Karpas-422 (cell line): ENCODE measurements around the gene GCLM. TPM values are rescaled to one million over a fixed set of nuclear protein-coding genes. Genes with fewer than 3 reads are reported as not detected.
A peak's percentile ranks its signal among the peaks of the same experiment; 100 is the strongest.
"Not testable (repeated sequence)": the region's sequence is repeated elsewhere in the genome, so short reads cannot be mapped to it uniquely, and the experiment has no call there.

ENCODE experiments used
- DNase-seq: peaks from one replicate; pipeline ENCODE4 v3.0.0-alpha.2; 2015
- H2AFZ ChIP-seq: fragments of 200-600 bp; sonication (generic); 2 replicates; pipeline ENCODE4 v1.6.1; 2014; ENCODE audit warnings: antibody characterized with exemption, low read length, mixed read lengths
- H3K27ac ChIP-seq: fragments of 200-600 bp; sonication (generic); 2 replicates; pipeline ENCODE4 v1.5.1; 2014; ENCODE audit warnings: mild to moderate bottlenecking, low read length, moderate library complexity
- H3K27me3 ChIP-seq: fragments of 200-600 bp; sonication (generic); 2 replicates; pipeline ENCODE4 v1.6.1; 2014; ENCODE audit warnings: low read length, mixed read lengths
- H3K36me3 ChIP-seq: fragments of 200-600 bp; sonication (generic); 2 replicates; pipeline ENCODE4 v1.6.1; 2014; ENCODE audit warnings: low read length, mixed read lengths; ENCODE audit not compliant: insufficient read depth
- H3K4me1 ChIP-seq: fragments of 200-600 bp; sonication (generic); 2 replicates; pipeline ENCODE4 v1.6.1; 2014; ENCODE audit warnings: mild to moderate bottlenecking, low read length, mixed read lengths
- H3K4me2 ChIP-seq: fragments of 200-600 bp; sonication (generic); 2 replicates; pipeline ENCODE4 v1.6.1; 2014; ENCODE audit warnings: low read length, low read depth, mild to moderate bottlenecking; ENCODE audit not compliant: poor library complexity, severe bottlenecking
- H3K4me3 ChIP-seq: fragments of 200-600 bp; sonication (generic); 2 replicates; pipeline ENCODE4 v1.5.1; 2014; ENCODE audit warnings: mild to moderate bottlenecking, antibody characterized with exemption, low read length, mixed read lengths
- H3K79me2 ChIP-seq: fragments of 200-600 bp; sonication (generic); 2 replicates; pipeline ENCODE4 v1.6.1; 2014; ENCODE audit warnings: mild to moderate bottlenecking, low read length, mixed read lengths
- H3K9ac ChIP-seq: fragments of 200-600 bp; sonication (generic); 2 replicates; pipeline ENCODE4 v1.6.0; 2014; ENCODE audit warnings: low read length
- H3K9me2 ChIP-seq: fragments of 200-600 bp; sonication (generic), shearing (Covaris generic); replicated peaks from 2 replicates; pipeline ENCODE4 v1.6.0; 2014; ENCODE audit warnings: mild to moderate bottlenecking, low read length, moderate library complexity; ENCODE audit not compliant: insufficient read depth
- H3K9me3 ChIP-seq: fragments of 300-700, 200-600 bp; sonication (generic); 2 replicates; pipeline ENCODE4 v1.6.1; 2014; ENCODE audit warnings: low read length, mixed read lengths
- H4K20me1 ChIP-seq: fragments of 200-600 bp; sonication (generic); 2 replicates; pipeline ENCODE4 v1.6.1; 2014; ENCODE audit warnings: mild to moderate bottlenecking, antibody characterized with exemption, low read length, low read depth; ENCODE audit not compliant: insufficient read depth
- total RNA-seq: library from RNA; depleted of rRNA; stranded (reverse); fragments of >200 nt; shearing (Covaris generic); gene quantifications from 2 replicates; pipeline ENCODE4 v1.2.3, GENCODE V29; 2014; ENCODE audit warnings: low replicate concordance

GCLM gene
- total RNA-seq, 1 experiment from 2014 or later: 11.5 TPM

GRCh38 chr1:93925206-93925605, 16.0 kb upstream of the GCLM start:
- Histone ChIP-seq H3K9ac (no peak overlapping the region), H3K9me2 (no peaks in the 10 kb centered on the region), H2AFZ (no peak overlapping the region), H3K9me3 (no peaks in the 10 kb centered on the region), H3K4me1 (no peaks in the 10 kb centered on the region), H3K27ac (no peak overlapping the region), H3K4me2 (no peak overlapping the region), H3K36me3 (no peaks in the 10 kb centered on the region), H3K4me3 (no peak overlapping the region), H3K79me2 (no peaks in the 10 kb centered on the region), H4K20me1 (no peaks in the 10 kb centered on the region), H3K27me3 (no peaks in the 10 kb centered on the region)
- no peak for DNase-seq

DNA sequence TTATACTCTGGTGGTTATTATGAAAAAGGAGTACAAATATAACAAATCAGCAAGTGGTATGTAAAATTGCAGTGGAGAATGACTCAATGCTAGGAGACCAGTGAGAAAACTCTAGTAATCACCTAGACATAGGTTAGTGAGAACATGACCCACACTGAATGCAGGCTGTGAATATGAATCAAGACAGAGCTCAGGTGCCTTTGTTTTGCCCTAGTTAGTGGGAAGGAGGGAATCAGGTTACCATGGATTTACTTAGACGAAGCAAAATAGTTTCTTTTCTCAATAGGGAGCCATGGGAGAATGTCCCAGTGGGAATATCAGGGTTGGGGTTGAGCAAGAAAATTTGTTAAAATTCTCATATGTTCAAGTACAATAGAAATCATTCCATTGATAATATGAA, 10.6 kb upstream of the GCLM start:
- Histone ChIP-seq H3K4me3 (no peak overlapping the region), H3K4me2 (no peak overlapping the region), H3K27me3 (no peaks in the 10 kb centered on the region), H2AFZ (no peak overlapping the region), H3K9me2 (no peaks in the 10 kb centered on the region), H4K20me1 (no peaks in the 10 kb centered on the region), H3K9ac (no peak overlapping the region), H3K36me3 (no peaks in the 10 kb centered on the region), H3K27ac (no peak overlapping the region), H3K79me2 (no peaks in the 10 kb centered on the region), H3K4me1 (no peaks in the 10 kb centered on the region), H3K9me3 (no peaks in the 10 kb centered on the region)
- no peak for DNase-seq

DNA sequence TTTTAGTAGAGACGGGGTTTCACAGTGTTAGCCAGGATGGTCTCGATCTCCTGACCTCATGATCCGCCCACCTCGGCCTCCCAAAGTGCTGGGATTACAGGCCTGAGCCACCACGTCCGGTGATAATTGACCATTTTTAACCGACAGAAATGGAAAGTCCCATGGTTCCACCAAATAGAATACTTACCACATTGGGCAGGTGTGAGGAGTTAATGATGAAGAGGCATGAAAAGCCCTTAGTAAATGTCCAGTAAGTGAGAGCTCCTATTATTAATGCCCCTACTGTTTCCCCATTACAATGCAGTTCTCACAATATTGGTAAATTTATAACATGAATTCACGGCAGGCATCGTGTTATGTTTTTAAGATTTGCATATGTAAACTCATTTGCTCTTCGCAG, 8.1 kb upstream of the GCLM start:
- Histone ChIP-seq H3K4me2 (no peak overlapping the region), H4K20me1 (no peaks in the 10 kb centered on the region), H3K4me3 (no peak overlapping the region), H3K9me2 (no peaks in the 10 kb centered on the region), H2AFZ (no peak overlapping the region), H3K9ac (no peak overlapping the region), H3K9me3 (no peaks in the 10 kb centered on the region), H3K79me2 (no peaks in the 10 kb centered on the region), H3K36me3 (no peaks in the 10 kb centered on the region), H3K27ac (no peak overlapping the region), H3K27me3 (no peaks in the 10 kb centered on the region), H3K4me1 (no peaks in the 10 kb centered on the region)
- no peak for DNase-seq

GRCh38 chr1:93910880-93911279, 1.6 kb upstream of the GCLM start:
- DNase-seq, H3K9me3 ChIP-seq, H3K36me3 ChIP-seq, H2AFZ ChIP-seq, H3K27ac ChIP-seq, H3K9me2 ChIP-seq, H4K20me1 ChIP-seq, H3K9ac ChIP-seq, H3K4me2 ChIP-seq, H3K27me3 ChIP-seq, H3K4me3 ChIP-seq: not testable (repeated sequence)
- peaks cover 28% of the 10 kb centered on the region for H3K4me1 ChIP-seq
- peaks cover 31% of the 10 kb centered on the region for H3K79me2 ChIP-seq

- Histone ChIP-seq H3K36me3 (no peaks in the 10 kb centered on the region), H3K4me1 (peaks cover 31% of the 10 kb centered on the region), H3K4me3 (peak overlapping the region; percentile 79), H4K20me1 (no peaks in the 10 kb centered on the region), H3K4me2 (peak overlapping the region; percentile 94), H3K27me3 (no peaks in the 10 kb centered on the region), H3K27ac (no peak overlapping the region), H3K9me2 (no peaks in the 10 kb centered on the region), H3K9me3 (no peaks in the 10 kb centered on the region), H2AFZ (peak overlapping the region; percentile 80; the same call in 1 of the 2 replicates), H3K9ac (no peak overlapping the region), H3K79me2 (peaks cover 36% of the 10 kb centered on the region)
- DNase-seq: no peak
Observed at GRCh38 chr1:93910305-93910704, 1.1 kb upstream of the GCLM start.

- Histone ChIP-seq H3K9me3 (no peaks in the 10 kb centered on the region), H3K4me3 (peak overlapping the region; percentile 79), H3K4me1 (peaks cover 48% of the 10 kb centered on the region), H3K4me2 (peak overlapping the region; percentile 94), H3K27ac (peak overlapping the region; percentile 33), H4K20me1 (no peaks in the 10 kb centered on the region), H3K79me2 (peaks cover 54% of the 10 kb centered on the region), H3K9ac (peak overlapping the region; percentile 87), H3K36me3 (no peaks in the 10 kb centered on the region), H2AFZ (peak overlapping the region; percentile 12; the same call in 1 of the 2 replicates), H3K9me2 (no peaks in the 10 kb centered on the region), H3K27me3 (no peaks in the 10 kb centered on the region)
- DNase-seq: peak; percentile 87
Observed at GRCh38 chr1:93908394-93909145, 660 bp downstream of the GCLM start.

- peak overlapping the region; percentile 61 for H2AFZ ChIP-seq
- H3K27me3 ChIP-seq: no peaks in the 10 kb centered on the region
- H3K4me2 ChIP-seq: peak overlapping the region; percentile 94
- H3K79me2 ChIP-seq: peaks cover 59% of the 10 kb centered on the region
- peak overlapping the region; percentile 47 for H3K27ac ChIP-seq
- peak overlapping the region; percentile 87 for H3K9ac ChIP-seq
- no peaks in the 10 kb centered on the region for H4K20me1 ChIP-seq
- peak overlapping the region; percentile 79 for H3K4me3 ChIP-seq
- H3K9me2 ChIP-seq: no peaks in the 10 kb centered on the region
- H3K9me3 ChIP-seq: no peaks in the 10 kb centered on the region
- DNase-seq: peak; percentile 52
- no peaks in the 10 kb centered on the region for H3K36me3 ChIP-seq
- peaks cover 48% of the 10 kb centered on the region for H3K4me1 ChIP-seq
Observed at GRCh38 chr1:93907718-93908117, 1.5 kb downstream of the GCLM start.

GRCh38 chr1:93906480-93906879, 2.8 kb downstream of the GCLM start:
- no peak overlapping the region for H3K27ac ChIP-seq
- peak overlapping the region; percentile 87; the same call in 1 of the 2 replicates for H3K9ac ChIP-seq
- H2AFZ ChIP-seq: no peak overlapping the region
- no peaks in the 10 kb centered on the region for H3K9me3 ChIP-seq
- no peaks in the 10 kb centered on the region for H3K9me2 ChIP-seq
- peak overlapping the region; percentile 94 for H3K4me2 ChIP-seq
- no peaks in the 10 kb centered on the region for H3K36me3 ChIP-seq
- H3K4me1 ChIP-seq: peaks cover 48% of the 10 kb centered on the region
- peak overlapping the region; percentile 79 for H3K4me3 ChIP-seq
- no peak for DNase-seq
- H3K79me2 ChIP-seq: peaks cover 63% of the 10 kb centered on the region
- no peaks in the 10 kb centered on the region for H4K20me1 ChIP-seq
- no peaks in the 10 kb centered on the region for H3K27me3 ChIP-seq
